DMS79 treated with DMSO at 0.1 percent for 48 hours (cell line): ENCODE results near the gene LRFN3.
"Not testable (repeated sequence)": the region's sequence is repeated elsewhere in the genome, so short reads cannot be mapped to it uniquely, and the experiment has no call there.

ENCODE experiments used
- DNase-seq: peaks from one replicate; lab custom pipeline; 2025; lab: John Stamatoyannopoulos, UW

Gene LRFN3, protein sequence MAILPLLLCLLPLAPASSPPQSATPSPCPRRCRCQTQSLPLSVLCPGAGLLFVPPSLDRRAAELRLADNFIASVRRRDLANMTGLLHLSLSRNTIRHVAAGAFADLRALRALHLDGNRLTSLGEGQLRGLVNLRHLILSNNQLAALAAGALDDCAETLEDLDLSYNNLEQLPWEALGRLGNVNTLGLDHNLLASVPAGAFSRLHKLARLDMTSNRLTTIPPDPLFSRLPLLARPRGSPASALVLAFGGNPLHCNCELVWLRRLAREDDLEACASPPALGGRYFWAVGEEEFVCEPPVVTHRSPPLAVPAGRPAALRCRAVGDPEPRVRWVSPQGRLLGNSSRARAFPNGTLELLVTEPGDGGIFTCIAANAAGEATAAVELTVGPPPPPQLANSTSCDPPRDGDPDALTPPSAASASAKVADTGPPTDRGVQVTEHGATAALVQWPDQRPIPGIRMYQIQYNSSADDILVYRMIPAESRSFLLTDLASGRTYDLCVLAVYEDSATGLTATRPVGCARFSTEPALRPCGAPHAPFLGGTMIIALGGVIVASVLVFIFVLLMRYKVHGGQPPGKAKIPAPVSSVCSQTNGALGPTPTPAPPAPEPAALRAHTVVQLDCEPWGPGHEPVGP

DNA sequence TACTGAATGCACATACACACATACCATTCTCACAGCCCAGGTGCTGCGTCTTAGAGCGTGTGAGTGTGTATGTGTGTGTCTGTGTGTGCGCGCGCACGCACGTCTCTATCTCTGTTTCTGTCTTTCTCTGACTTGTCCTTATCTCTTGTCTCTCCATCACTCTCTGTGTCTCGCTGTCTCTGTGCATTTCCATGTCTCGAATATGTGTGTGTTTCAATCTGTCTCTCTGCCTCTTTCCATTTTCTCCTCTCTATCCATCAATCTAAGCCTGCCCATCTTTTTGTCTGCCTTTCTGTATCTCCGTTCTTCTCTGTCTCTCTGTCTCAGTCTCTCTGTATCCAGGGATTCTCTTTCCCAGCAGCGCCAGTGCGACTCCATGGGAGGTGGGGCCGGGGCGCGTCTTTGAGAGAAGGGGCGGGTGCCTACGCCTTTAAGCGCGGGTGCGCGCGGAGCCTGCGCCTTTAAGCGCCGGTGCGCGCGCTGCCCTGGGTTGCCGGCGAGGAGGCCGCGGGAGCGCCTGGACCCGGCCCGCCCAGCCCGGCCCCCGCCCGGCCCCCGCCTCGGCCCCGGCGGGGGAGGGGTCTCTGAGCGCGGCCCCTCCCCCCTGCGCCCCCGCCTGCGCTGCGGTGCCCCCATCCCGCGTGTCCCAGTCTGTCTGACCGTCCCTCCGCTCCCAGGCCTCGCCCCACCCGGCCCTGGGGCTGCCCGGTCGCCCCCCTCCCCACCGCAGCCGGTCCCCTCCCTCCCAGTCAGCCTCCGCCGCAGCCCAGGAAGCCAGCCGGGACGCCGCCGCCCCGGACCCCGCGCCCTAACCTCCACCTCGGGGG lies at the start of gene LRFN3:
LRFN3 (plus strand) TSS at position 464 of the 827 bp plus-strand sequence. CDS start 3,052 bp downstream, outside the sequence.
- DNase-seq, result peak; percentile 50

DNA sequence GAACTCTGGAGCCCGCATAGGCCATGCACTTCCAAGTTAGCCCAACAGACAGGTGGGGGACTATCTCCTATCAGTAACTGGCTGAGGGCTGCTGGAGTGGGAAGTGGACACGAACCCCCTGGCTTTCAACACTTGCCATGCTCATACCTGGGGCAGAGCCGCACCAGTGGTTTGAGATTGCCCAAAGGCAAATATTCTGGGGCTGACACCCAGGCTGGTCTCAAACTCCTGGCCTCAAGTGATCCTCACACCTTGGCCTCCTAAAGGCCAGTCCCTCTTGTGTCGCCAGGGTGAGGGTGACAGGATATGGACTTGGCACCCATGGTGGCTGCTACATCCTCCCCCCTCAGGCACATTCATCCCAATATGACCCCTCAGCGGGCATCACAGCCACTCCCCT lies 49.0 kb upstream of the LRFN3 start:
- DNase-seq, result no peak

DNA sequence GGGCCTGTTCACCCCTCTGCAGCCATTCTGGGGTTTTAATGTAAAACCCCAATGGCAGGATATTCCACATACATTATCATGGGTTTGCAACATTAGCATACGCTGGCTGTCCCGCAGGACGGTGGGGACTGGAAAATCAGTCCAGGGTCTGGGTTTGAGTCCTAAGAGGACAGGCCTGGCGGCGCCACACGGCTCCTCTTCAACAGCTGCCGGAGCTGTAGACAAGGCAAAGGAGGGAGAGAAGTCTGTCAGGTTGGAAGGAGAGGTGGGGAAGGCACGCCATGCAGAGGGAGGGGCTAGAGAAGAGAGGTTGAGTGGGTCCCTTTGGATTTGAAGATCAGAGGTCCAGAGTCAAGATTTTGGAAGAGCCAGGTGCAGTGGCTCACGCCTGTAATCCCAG lies 47.8 kb upstream of the LRFN3 start:
- DNase-seq, result no peak

DNA sequence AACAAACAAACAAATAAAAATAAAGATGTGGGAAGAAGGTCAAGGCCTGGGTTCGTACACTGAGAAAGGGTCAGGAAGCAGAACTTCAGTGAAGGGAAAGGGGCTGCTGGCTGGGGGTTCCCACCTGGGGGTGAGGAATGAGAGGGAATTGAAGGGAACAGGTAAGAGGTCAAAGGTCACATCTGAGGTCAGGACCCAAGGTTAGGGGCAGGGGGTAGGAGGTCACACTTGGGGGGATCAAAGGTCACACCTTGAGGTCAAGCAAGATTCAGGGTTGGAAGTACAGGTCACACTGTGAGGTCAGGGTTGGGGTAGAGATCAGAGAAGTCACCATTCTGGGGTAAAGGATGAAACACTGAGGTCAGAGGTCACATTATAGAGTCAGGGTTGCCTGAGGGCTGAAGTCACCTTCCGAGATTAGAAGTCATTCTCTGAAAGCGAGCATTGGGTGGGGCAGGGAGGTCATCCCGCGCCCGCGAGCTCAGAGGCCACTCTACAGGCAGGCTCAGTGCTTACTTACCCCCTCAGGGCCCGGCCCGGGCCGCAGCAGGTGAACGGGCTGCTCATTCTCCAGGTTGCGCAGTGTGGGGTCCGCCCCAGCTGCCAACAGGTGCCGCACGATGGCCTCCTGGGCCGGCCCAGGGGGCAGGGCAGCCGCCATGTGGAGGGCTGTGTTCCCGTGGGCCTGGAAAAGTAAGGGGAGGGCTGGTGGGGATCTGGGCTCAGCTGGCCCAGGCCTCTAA lies 46.6 kb upstream of the LRFN3 start:
- DNase-seq, result no peak

DNA sequence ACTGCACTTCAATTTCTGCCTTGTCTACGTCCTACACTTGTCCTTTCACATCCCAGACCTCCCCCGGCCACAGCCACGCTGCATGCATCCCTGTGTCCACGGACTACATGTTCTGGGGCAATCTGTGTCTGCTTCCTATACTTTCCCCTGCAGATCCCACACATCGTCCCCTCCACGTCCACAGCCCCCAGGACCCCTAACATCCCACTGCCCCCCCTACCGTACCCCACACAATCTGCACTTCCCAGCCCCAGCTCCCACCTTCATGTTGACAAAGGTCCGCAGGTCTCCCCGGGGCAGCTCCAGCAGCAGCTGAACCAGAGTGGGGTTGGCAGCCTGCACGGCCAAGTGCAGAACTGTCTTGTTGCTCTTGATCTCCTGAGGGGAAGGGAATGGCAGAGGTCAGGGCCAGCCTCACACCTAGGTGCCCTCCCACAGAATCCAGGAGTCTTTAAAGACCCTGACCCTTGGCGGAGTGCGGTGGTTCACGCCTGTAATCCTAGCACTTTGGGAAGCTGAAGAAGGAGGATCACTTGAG lies 46.0 kb upstream of the LRFN3 start:
- DNase-seq, result no peak

DNA sequence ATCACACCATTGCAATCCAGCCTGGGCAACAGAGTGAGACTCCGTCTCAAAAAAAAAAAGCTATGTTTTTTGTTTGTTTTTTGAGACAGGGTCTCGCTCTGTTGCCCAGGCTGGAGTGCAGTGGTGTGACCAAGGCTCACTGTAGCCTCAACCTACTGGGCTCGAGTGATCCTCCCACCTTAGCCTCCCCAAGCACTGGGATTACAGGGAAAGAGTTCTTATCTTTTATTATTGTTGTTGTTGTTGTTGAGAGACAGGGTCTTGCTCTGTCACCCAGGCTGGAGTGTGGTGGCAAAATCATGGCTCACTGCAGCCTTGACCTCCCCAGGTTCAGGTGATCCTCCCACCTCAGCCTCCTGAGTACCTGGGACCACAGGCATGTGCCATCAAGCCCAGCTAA lies 44.4 kb upstream of the LRFN3 start:
- DNase-seq, result not testable (repeated sequence)

DNA sequence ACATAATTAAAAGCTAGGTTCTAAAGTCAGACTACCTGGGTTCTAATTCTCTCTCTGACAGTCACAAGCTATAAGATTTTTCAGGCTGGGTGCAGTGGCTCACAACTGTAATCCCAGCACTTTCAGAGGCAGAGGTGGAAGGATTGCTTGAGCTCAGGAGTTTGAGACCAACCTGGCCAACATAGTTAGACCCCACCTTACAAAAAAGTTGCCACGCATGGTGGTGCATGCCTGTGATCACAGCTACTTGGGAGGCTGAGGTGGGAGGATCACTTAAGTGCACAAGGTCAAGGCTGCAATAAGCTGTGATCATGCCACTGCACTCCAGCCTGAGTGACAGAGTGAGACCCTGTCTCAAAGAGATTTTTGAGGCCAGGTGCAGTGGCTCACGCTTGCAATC lies 41.8 kb upstream of the LRFN3 start:
- DNase-seq, result no peak

DNA sequence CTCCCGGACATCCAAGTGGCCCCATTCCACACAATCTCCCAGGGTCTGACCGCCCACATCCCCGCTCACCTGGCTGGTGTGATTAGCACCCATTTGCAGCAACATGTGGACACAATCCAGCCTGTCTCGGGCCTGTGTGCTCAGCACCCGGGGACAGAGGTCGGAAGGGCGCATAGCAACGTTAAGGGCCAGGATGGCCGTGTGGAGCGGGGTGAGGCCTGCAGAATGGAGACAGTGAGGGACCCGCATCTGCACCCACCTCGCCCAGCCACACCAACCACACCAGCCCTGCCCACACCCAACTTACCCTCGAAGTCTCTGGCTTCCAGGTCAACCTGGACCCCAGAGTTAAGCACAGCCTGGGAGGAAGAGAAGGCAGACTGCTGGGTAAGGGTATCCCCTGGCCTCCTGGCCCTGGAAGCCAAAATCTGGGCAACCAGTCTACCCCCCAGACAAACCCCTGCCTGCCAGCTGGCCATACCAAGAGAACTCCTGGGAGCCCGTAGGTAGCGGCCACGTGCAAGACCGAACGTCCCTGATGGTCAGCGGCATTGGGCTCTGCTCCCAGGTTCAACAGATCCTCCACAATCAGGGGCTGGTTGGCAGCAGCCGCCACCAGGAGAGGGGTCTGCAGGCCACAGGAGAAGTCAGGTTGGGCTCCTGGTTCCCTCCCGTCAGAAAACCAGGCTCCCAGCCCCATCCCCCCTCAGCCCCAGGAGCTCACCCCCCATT lies 40.1 kb upstream of the LRFN3 start:
- no peak for DNase-seq

DNA sequence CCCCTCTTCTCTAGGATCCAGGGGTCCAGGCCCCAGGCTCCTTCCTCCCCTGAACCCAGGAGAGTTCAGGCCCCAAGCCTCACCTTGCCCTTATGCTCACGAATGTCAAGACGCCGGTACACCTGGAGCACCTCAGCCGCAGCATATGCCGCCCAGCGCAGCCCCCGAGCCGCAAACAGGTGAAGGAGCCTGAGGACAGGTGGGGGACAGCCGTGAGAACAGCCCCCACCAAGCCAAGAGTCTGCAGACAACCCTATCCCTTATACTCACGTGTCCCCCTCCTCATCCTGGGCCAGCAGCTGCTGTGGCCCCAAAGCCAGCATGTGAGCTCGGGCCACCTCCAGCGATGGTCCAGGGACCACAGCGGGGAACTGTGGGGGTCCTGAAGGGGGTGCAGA lies 39.5 kb upstream of the LRFN3 start:
- DNase-seq, result no peak

DNA sequence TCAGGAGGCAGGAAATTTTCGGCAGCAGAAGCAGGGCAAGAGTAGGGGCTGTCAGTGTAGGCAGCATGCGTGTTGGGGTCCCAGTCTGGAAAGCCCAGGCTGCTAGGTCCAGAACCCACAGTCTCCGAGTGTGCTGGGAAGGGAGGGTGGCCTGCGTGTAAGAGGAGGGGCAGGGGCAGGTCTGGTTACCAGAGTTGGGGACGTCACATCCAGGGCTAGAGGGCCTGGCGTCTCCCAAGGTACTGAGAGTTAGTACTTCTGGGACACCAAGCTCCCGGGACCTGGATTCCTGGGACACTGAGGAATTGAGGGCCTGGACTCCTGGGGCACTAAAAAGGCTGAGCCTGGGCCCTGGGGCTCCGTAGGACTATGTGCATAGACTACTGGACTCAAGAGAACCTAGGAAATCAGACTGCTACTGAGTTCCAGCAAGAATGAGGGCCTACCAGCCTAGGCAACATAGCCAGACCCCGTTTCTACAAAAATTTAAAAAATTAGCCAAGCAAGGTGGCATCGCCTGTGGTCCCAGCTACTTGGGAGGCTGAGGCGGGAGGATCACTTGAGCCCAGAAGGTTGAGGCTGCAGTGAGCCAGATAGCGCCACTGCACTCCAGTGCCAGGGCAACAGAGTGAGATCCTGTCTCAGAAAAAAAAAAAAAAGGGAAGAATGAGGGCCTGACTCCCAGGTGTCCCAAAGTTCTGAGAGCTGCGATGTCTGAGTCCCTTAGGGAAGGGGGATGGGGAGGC lies 38.3 kb upstream of the LRFN3 start:
- no peak for DNase-seq

DNA sequence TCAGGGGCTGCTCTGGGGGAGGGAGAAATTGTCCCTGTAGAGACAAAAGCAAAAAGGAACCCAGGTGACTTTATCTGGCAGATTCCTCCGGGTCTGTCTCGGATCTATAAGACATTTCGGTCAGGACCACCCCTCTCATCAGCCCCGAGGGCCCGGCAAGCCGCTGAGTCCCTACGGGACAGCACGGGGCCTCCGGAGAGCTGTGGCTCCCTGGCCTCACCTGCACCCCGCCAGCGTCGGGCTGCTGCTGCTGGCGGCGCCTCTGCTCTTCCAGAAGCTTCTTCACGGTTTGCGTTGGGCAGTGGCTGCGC lies 37.7 kb upstream of the LRFN3 start:
- DNase-seq, result no peak

DNA sequence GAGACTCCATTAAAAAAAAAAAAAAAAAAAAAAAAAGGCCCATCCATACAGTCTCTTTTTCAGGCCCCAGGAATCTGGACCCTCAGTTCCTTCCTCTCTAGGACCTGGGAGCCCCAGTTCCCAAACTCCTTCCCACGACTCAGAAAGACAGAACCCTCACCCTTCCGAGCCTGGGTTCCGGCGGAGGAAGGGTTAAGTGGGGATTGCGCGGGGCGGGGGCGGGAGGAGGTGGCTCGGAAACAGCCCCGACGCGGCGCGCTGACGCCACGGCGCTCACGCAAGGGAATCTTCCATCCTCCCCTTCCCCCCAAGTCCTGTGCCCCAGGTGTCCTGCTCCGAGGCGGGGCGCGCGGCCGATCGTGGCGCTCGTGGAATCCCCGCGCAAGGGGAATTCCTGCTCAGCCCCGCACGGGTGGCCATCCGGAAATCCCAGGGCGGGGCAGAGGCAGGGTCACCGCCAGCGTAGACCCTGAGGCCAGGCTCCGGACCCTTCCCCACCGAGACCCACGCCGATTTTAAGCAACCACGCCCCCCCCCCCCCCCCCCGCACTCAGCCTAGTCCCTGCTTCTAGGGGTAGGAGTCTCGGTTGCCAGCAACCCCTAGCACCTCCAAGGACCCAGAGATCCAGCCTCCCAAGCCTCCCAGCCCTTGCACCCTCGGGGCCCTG lies 36.5 kb upstream of the LRFN3 start:
- DNase-seq, result peak; percentile 54

DNA sequence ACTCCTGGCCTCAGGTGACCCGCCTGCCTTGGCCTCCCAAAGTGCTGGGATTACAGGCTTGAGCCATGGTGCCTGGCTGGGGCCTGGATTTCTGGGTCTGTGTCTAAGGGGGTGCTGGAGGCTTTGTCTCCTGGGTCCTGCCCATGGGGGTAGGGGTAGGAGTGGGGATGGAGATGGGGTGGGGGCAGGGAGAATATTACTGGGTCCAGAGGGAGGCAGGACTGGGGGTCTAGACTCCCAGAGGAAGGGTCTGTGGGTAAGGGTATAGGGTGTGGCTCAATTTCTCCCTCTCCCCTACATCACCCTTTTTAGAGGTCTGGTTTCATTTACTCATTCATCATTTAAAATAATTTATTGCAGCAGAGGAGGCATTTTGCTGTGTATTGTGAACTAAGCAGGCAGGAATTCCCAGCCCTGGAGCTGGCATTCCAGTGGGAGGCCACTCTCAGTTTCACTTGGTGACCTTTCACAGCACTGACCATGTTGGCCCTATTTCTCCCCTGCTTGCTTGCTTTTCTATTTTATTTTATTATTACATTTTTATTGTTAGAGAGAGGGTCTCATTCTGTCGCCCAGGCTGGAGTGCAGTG lies 35.0 kb upstream of the LRFN3 start:
- DNase-seq, result no peak

DNA sequence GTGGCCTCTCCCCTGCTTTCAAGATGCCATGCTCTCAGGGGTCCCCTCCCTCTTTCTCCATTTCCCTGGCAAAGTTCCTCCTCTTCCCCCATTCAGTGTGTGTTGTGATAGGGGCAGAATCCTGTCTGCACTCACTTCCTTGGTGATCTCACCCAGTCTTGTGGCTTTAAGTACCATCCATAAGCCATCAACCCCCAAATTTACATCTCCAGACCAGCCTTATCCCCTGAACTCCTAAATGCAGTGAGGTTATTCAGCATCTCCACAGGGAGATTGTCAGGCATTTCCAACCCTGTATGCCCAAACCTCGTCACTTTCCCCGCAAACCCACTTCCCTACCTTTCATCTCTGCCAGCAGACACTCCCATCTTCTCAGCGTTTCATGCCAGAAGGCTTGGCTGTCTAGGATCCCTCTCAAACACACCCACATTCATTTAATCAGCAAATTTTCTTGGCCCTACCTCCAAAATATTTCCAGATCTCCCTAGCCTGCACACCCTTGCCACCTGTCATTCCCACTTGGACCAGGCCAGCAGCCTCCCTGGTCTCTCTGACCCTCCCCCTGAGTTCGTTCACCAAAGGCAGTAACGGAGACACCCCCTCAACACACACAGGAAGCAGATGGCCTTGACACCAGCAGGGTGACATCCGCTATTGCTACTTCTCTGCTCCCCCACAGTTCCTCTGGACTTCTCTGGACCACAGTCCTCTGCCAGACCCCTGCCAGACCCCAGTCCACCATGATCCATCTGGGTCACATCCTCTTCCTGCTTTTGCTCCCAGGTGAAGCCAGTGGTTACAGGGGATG lies 34.1 kb upstream of the LRFN3 start, which contains the start of gene HCST:
HCST (plus strand) TSS at position 676 of the 808 bp plus-strand sequence; CDS start at position 741, 65 bp downstream.
- no peak for DNase-seq

DNA sequence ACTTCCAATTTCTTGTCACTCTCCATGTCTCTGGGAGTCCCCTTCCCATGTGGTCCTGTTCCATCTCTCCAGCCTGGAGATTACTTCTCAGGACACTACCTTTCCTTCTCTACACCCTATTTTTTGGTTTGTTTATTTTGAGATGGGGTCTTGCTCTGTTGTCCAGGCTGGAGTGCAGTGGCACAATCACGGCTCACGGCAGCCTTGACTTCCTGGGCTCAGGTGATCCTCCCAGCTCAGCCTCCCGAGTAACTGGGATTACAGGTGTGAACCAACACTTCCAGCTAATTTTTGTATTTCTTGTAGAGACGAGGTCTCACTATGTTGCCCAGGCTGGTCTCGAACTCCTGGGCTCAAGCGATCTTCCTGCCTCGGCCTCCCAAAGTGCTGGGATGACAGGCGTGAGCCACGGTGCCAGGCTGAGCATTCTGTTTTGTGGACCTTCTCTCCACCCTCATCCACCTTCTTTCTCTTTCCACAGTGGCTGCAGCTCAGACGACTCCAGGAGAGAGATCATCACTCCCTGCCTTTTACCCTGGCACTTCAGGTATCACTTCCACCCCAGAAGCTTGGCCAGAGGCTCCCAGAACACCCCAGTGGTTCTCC lies 33.2 kb upstream of the LRFN3 start:
- DNase-seq, result no peak

DNA sequence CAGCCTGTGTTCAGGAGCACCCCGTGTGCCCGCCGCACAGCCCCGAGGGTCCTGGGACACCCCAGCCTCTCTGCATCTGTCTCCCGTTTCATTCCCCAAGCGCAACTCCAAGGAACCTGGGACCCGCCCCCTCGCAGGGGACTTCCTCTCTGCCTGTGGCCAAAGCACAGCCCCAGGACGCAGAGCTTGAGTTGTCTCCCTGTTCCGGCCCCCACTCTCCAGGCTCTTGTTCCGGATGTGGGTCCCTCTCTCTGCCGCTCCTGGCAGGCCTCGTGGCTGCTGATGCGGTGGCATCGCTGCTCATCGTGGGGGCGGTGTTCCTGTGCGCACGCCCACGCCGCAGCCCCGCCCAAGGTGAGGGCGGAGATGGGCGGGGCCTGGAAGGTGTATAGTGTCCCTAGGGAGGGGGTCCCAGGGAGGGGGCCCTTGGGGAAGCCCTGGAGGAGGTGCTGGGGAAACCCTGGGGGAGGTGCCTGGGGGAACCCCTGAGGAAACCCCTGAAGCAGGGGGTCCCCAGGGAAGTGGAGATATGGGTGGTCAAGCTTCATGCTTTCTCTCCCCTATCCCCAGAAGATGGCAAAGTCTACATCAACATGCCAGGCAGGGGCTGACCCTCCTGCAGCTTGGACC lies 32.5 kb upstream of the LRFN3 start:
- peak; percentile 44 for DNase-seq

DNA sequence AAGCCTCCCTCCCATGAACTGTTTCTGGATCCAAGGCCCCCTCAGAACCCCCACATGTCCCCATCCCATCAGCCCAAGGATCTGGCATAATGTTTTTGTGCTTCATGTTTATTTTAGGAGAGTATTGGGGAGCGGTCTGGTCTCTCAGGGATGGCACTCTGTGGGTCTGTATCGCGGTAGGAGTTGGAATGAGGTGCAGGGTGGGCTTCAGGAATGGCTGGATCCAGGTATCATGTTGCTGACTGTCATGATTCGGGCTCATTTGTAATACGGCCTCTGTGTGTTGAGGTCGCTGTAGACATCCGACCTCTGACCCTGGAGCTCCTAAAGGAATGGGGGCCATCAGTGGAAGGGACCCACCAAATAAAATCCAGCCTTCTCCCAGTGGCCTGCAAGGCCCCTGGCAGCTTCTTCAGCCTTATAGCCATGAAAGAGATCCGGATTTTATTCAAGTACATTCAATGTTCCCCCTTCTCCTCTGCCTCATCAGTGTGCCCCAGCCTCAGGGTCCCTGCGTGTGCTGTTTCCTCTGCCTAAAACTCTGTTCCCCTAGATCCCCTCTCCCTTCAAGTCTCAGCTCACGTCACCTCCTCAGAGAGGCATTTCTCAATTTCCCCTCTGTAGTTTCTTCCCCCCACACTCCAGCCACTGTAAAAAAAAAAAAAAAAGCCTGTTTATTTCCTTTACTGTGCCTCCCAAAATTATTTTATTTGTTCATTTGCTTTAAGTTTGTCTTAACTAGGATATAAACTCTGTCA lies 31.7 kb upstream of the LRFN3 start:
- DNase-seq, result no peak
